Activated B cell treated with CpG ODN at 0.5 μM for 24 hours (primary cell): ENCODE results near the gene IGHMBP2. TPM values are rescaled to one million over a fixed set of nuclear protein-coding genes. Genes with fewer than 3 reads are reported as not detected.

Source experiments
- ATAC-seq: fragments of 200-7000 bp; cut with Tn5 transposase; one replicate; pipeline ENCODE4 v1.10.0; 2021; ENCODE audit warnings: low read depth, mild to moderate bottlenecking, moderate library complexity
- CTCF ChIA-PET: fragments of 350-600 bp; sonication (Branson Sonifier 250); formaldehyde crosslinking; loops from one replicate; lab custom pipeline; 2021; ENCODE audit warnings: antibody characterized with exemption; lab: Charles Lee
- POLR2A ChIA-PET: fragments of 350-600 bp; sonication (Branson Sonifier 250); formaldehyde crosslinking; loops from one replicate; lab custom pipeline; 2021; ENCODE audit warnings: antibody characterized with exemption; lab: Charles Lee
- DNase-seq: peaks from one replicate; pipeline ENCODE4 v3.0.0; 2022
- H3K27ac Mint-ChIP-seq: one replicate; pipeline ENCODE4 v1.8.0; 2020; ENCODE audit warnings: mixed read lengths
- H3K27me3 Mint-ChIP-seq: one replicate; pipeline ENCODE4 v1.8.0; 2021; ENCODE audit warnings: mixed read lengths
- H3K36me3 Mint-ChIP-seq: one replicate; pipeline ENCODE4 v1.8.0; 2021; ENCODE audit warnings: low read depth, mixed read lengths
- H3K4me1 Mint-ChIP-seq: one replicate; pipeline ENCODE4 v1.8.0; 2021; ENCODE audit warnings: mixed read lengths
- H3K4me3 Mint-ChIP-seq: one replicate; pipeline ENCODE4 v1.8.0; 2020; ENCODE audit warnings: mild to moderate bottlenecking, mixed read lengths
- H3K9me3 Mint-ChIP-seq: one replicate; pipeline ENCODE4 v1.8.0; 2020; ENCODE audit warnings: mixed read lengths
- intact Hi-C: fragments of 100-400 bp; cut with micrococcal nuclease; formaldehyde crosslinking; loops from one replicate; pipeline ENCODE4 v1.15.1; 2024
- total RNA-seq: library from RNA; stranded (reverse); gene quantifications from 2 replicates; pipeline ENCODE4 v1.2.3, GENCODE V29; 2022
- TF ChIP-seq, protein P1 (sequence below): fragments of 200-600 bp; IDR thresholded peaks from one replicate; pipeline ENCODE4 v1.8.0; 2022; ENCODE audit warnings: antibody characterized with exemption, mild to moderate bottlenecking

The IGHMBP2 gene
- total RNA-seq, 1 donor from 2014 or later: 33.8 TPM

GRCh38 chr11:68857037-68857586 lies 46.6 kb upstream of the IGHMBP2 start:
- no peak overlapping the region for H3K27ac Mint-ChIP-seq
- peaks cover 4% of the 10 kb centered on the region for H3K9me3 Mint-ChIP-seq
- H3K36me3 Mint-ChIP-seq: no peaks in the 10 kb centered on the region
- TF ChIP-seq, protein P1, sequence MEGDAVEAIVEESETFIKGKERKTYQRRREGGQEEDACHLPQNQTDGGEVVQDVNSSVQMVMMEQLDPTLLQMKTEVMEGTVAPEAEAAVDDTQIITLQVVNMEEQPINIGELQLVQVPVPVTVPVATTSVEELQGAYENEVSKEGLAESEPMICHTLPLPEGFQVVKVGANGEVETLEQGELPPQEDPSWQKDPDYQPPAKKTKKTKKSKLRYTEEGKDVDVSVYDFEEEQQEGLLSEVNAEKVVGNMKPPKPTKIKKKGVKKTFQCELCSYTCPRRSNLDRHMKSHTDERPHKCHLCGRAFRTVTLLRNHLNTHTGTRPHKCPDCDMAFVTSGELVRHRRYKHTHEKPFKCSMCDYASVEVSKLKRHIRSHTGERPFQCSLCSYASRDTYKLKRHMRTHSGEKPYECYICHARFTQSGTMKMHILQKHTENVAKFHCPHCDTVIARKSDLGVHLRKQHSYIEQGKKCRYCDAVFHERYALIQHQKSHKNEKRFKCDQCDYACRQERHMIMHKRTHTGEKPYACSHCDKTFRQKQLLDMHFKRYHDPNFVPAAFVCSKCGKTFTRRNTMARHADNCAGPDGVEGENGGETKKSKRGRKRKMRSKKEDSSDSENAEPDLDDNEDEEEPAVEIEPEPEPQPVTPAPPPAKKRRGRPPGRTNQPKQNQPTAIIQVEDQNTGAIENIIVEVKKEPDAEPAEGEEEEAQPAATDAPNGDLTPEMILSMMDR: no peak
- no peak overlapping the region for H3K4me3 Mint-ChIP-seq
- DNase-seq (no peak), ATAC-seq (no peak)
- ChIA-PET CTCF (no interaction called here), POLR2A (no interaction called here)
- peaks cover 3% of the 10 kb centered on the region for H3K4me1 Mint-ChIP-seq
- peaks cover 20% of the 10 kb centered on the region for H3K27me3 Mint-ChIP-seq
- intact Hi-C loops: no loop called here

DNA sequence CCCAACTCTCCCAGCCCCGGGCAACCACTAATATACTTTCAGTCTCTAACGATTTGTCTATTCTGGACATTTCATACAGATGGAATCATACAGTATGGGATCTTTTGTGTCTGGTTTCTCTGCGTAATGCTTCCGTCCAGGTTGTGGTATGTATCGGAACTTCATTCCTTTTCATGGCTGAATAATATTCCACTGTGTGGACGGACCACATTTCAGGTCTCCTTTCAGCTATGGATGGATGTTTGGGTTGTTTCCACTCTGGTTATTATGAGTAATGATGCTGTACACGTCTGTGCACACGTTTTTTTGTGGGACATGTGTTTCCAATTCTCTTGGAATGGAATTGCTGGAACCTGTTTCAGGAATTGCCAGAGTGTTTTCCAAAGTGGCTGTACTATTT lies 44.6 kb upstream of the IGHMBP2 start:
- no peak for DNase-seq
- TF ChIP-seq, protein P1: no peak
- Mint-ChIP-seq H3K4me3 (no peak overlapping the region), H3K9me3 (peaks cover 10% of the 10 kb centered on the region), H3K36me3 (no peaks in the 10 kb centered on the region), H3K27ac (no peak overlapping the region), H3K27me3 (peaks cover 6% of the 10 kb centered on the region), H3K4me1 (peaks cover 3% of the 10 kb centered on the region)
- ChIA-PET CTCF (no interaction called here), POLR2A (no interaction called here)
- ATAC-seq: no peak
- intact Hi-C loops: no loop called here

DNA sequence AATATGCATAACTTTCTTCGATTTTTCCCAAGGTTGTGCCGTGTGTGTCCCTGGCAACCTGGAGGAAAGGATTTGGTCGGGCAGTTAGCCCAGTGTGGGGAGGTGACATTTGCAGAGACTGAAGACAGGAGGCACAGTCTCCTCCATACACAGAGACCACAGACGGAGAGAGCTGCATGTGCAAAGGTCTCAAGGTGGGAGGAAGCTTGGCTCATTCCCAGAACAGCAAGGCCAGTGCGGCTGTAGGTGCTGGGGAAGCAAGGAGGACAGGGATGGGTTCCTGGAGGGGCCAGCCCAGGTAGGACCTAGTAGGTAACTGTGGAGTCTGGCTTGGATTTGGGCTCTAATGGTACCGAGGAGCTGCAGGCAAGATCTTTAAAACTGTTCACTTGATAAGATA lies 41.3 kb upstream of the IGHMBP2 start:
- ChIA-PET POLR2A (no interaction called here), CTCF (no interaction called here)
- intact Hi-C loops: no loop called here
- Mint-ChIP-seq H3K27ac (no peak overlapping the region), H3K27me3 (no peaks in the 10 kb centered on the region), H3K36me3 (no peaks in the 10 kb centered on the region), H3K4me3 (no peak overlapping the region), H3K4me1 (no peaks in the 10 kb centered on the region), H3K9me3 (peaks cover 10% of the 10 kb centered on the region)
- TF ChIP-seq, protein P1: no peak
- ATAC-seq (no peak), DNase-seq (no peak)

DNA sequence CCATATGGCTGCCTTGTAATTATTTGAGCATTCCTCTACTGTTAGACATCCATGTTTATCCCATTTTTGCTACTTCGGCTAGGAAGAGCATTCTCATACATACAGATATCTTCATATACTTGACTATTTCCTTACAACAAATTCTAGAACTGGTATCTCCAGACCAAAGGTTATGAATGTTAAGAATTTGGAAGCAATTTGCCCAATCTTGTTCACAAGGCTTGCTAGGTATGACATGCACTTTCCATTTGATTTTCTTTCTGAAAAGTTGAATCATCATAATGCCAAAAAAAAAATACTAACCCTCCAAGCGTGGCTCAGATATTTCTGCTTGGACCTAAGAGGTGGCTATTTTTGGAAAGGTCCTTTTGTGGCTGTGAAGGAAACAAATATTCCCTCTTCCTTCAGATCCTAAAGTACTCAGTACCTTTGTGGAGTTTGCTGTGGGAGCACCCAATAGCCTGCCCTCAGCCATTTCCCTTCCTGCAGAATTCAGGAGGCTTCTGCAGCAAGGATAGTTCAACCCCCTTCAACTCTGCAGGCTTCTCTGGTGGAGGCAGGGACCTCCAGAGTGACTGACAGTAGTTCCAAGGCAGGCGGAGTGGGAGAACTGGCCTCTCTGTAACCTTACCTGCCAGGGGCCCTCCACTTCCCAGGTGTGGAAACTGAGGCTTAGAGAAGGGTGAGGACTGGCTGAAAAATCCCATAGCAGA lies 40.0 kb upstream of the IGHMBP2 start:
- ChIA-PET POLR2A (no interaction called here), CTCF (interaction anchor here (1.5 kb wide), 1 partner anchor 20 kb away, joined by 5 read pairs; no protein-coding TSS in a partner anchor)
- no peak for DNase-seq
- Mint-ChIP-seq H3K9me3 (peaks cover 10% of the 10 kb centered on the region), H3K4me1 (peaks cover 3% of the 10 kb centered on the region), H3K27me3 (peaks cover 3% of the 10 kb centered on the region), H3K36me3 (no peaks in the 10 kb centered on the region), H3K4me3 (no peak overlapping the region), H3K27ac (no peak overlapping the region)
- TF ChIP-seq, protein P1: no peak
- ATAC-seq: no peak
- intact Hi-C loops: no loop called here

DNA sequence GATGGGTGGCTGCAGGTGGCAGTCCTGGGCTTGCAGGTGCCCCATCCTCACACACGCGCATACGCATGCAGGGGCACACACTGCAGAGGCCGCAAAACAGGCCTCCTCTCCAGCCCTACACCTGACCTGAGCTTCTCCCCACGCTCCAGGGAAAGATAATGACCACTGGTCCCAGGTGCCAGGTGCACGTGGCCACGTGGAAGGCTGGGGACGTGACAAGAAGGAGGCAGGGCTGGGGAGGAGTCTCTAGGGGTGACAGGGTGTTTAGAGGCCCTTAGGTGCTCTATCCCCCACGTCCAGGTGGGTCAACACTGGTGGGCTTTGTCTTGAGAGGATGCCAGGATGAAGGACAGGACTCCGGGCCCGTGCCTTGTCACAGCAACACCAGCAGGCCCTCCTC lies 38.5 kb upstream of the IGHMBP2 start:
- H3K9me3 Mint-ChIP-seq: peaks cover 6% of the 10 kb centered on the region
- peaks cover 10% of the 10 kb centered on the region for H3K27me3 Mint-ChIP-seq
- no peaks in the 10 kb centered on the region for H3K36me3 Mint-ChIP-seq
- ATAC-seq (no peak), DNase-seq (no peak)
- ChIA-PET POLR2A (no interaction called here), CTCF (interaction anchor here (1.5 kb wide), 1 partner anchor 21 kb away, joined by 5 read pairs; no protein-coding TSS in a partner anchor)
- TF ChIP-seq, protein P1: no peak
- H3K4me3 Mint-ChIP-seq: no peak overlapping the region
- H3K27ac Mint-ChIP-seq: no peak overlapping the region
- intact Hi-C loops: no loop called here
- peaks cover 12% of the 10 kb centered on the region for H3K4me1 Mint-ChIP-seq
